Endothelial cell of umbilical vein (primary cell): Measurements from ENCODE around the gene LCAT. TPM values are rescaled to one million over a fixed set of nuclear protein-coding genes. Genes with fewer than 3 reads are reported as not detected.
"Not testable (repeated sequence)": the region's sequence is repeated elsewhere in the genome, so short reads cannot be mapped to it uniquely, and the experiment has no call there.

Experiments
- BruUV-seq: library from RNA; stranded (reverse); fragments of 400-500 nt; replicated peaks from 2 replicates; lab custom pipeline; 2021; lab: Mats Ljungman, UMichigan
- CTCF ChIA-PET: fragments of 300-600, 350-600 bp; sonication (Branson Sonifier 250); formaldehyde crosslinking; loops from one replicate; lab custom pipeline; 2021; ENCODE audit warnings: antibody characterized with exemption, inconsistent platforms; lab: Charles Lee
- POLR2A ChIA-PET: fragments of 300-600, 350-600 bp; sonication (Branson Sonifier 250); formaldehyde crosslinking; loops from one replicate; lab custom pipeline; 2021; ENCODE audit warnings: antibody characterized with exemption, inconsistent platforms; lab: Charles Lee
- DNase-seq: peaks from one replicate; pipeline ENCODE4 v3.0.0-alpha.2; 2011; ENCODE audit warnings: low read depth, low spot score
- FAIRE-seq: peaks from 2 replicates; lab custom pipeline; 2011; peaks lifted over from hg19 to GRCh38; lab: Jason Lieb, UNC
- H2AFZ ChIP-seq: 2 replicates; pipeline ENCODE4 v1.6.0; 2012; ENCODE audit warnings: low read depth, low read length, control low read depth, inconsistent platforms
- H3K27ac ChIP-seq: 2 replicates; pipeline ENCODE4 v1.5.1; 2011; ENCODE audit warnings: low read depth, mild to moderate bottlenecking, control low read depth, low read length, moderate library complexity; ENCODE audit not compliant: insufficient read depth
- H3K27me3 ChIP-seq, 2 experiments: 2 replicates each; pipeline versions ENCODE4 v1.6.0 to v1.6.1; 2011; ENCODE audit warnings: low read length in 2 of 2, mixed read lengths in 1 of 2; ENCODE audit not compliant: control insufficient read depth in 2 of 2, insufficient read depth in 2 of 2
- H3K36me3 ChIP-seq, 2 experiments: 2 replicates in 1 of 2; 3 replicates in 1 of 2; pipeline ENCODE4 v1.5.1; 2011; ENCODE audit warnings: low read length in 2 of 2, mild to moderate bottlenecking in 1 of 2, moderate library complexity in 1 of 2; ENCODE audit not compliant: control insufficient read depth in 2 of 2, insufficient read depth in 2 of 2; ENCODE audit errors: extremely low read depth in 1 of 2
- H3K4me1 ChIP-seq: 3 replicates; pipeline ENCODE4 v1.5.1; 2011; ENCODE audit warnings: mild to moderate bottlenecking, low read length; ENCODE audit not compliant: control insufficient read depth, insufficient read depth; ENCODE audit errors: extremely low read depth
- H3K4me2 ChIP-seq: 2 replicates; pipeline ENCODE4 v1.6.1; 2011; ENCODE audit warnings: low read length, control low read depth, mixed read lengths; ENCODE audit not compliant: insufficient read depth
- H3K4me3 ChIP-seq, 3 experiments: fragments of 200-600 bp in 1 of 3; sonication (generic), shearing (Covaris generic) in 1 of 3; replicated peaks in 1 of 3; 2 replicates each; pipeline ENCODE4 v1.5.1; 2011 to 2016; ENCODE audit warnings: control low read depth in 3 of 3, low read length in 3 of 3, mild to moderate bottlenecking in 2 of 3, inconsistent platforms in 1 of 3, low read depth in 1 of 3, moderate library complexity in 1 of 3; ENCODE audit not compliant: insufficient read depth in 1 of 3
- H3K79me2 ChIP-seq: 2 replicates; pipeline ENCODE4 v1.6.0; 2012; ENCODE audit warnings: low read length, inconsistent platforms; ENCODE audit not compliant: control insufficient read depth, insufficient read depth
- H3K9ac ChIP-seq: replicated peaks from 2 replicates; pipeline ENCODE3; 2011; ENCODE audit warnings: low read length, control low read depth; ENCODE audit not compliant: insufficient read depth; ENCODE audit errors: extremely low read depth
- H3K9me1 ChIP-seq: replicated peaks from 3 replicates; pipeline ENCODE4 v1.6.0; 2011; ENCODE audit warnings: mild to moderate bottlenecking, low read length; ENCODE audit not compliant: control insufficient read depth, insufficient read depth; ENCODE audit errors: extremely low read depth
- H3K9me3 ChIP-seq: replicated peaks from 2 replicates; pipeline ENCODE4 v1.5.1; 2012; ENCODE audit warnings: low read length, inconsistent platforms; ENCODE audit not compliant: control insufficient read depth, insufficient read depth
- H4K20me1 ChIP-seq: replicated peaks from 2 replicates; pipeline ENCODE3; 2011; ENCODE audit warnings: mild to moderate bottlenecking, low read length; ENCODE audit not compliant: control insufficient read depth, insufficient read depth; ENCODE audit errors: extremely low read depth
- EZH2 ChIP-seq: IDR thresholded peaks from 2 replicates; pipeline ENCODE4 v1.6.1; 2012; ENCODE audit warnings: borderline replicate concordance, low read depth, mild to moderate bottlenecking, moderate library complexity, low read length, inconsistent platforms; ENCODE audit not compliant: severe bottlenecking
- FOS ChIP-seq: IDR thresholded peaks from 2 replicates; pipeline ENCODE4 v1.6.1; 2011; ENCODE audit warnings: mild to moderate bottlenecking, low read length, moderate library complexity, borderline replicate concordance; ENCODE audit not compliant: insufficient read depth
- GATA2 ChIP-seq: IDR thresholded peaks from 2 replicates; pipeline ENCODE4 v1.7.0; 2011; ENCODE audit warnings: low read depth, mild to moderate bottlenecking, moderate library complexity, mixed read lengths, low read length; ENCODE audit not compliant: insufficient read length, insufficient read depth
- JUN ChIP-seq: IDR thresholded peaks from 2 replicates; pipeline ENCODE4 v1.6.1; 2011; ENCODE audit warnings: borderline replicate concordance, low read depth; ENCODE audit not compliant: insufficient read length, insufficient read depth
- MYC ChIP-seq: IDR thresholded peaks from one replicate; pipeline ENCODE4 v1.6.1; 2011; ENCODE audit warnings: mild to moderate bottlenecking, low read depth, low read length
- POLR2A ChIP-seq: IDR thresholded peaks from 2 replicates; pipeline ENCODE4 v1.6.1; 2012; ENCODE audit warnings: low read depth, mild to moderate bottlenecking, control low read depth, low read length
- POLR2AphosphoS5 ChIP-seq: IDR thresholded peaks from 2 replicates; pipeline ENCODE4 v1.6.1; 2012; ENCODE audit warnings: low read depth, mild to moderate bottlenecking, control low read depth, low read length, moderate library complexity; ENCODE audit not compliant: insufficient read depth
- dilution Hi-C: fragments of 300-500 bp; cut with MboI; formaldehyde crosslinking; loops from one replicate; pipeline ENCODE4 v1.15.0; 2019; ENCODE audit warnings: low sequenced_read_pairs; ENCODE audit not compliant: extremely low pct_ligation_motif_present
- intact Hi-C: fragments of 100-400 bp; cut with micrococcal nuclease; formaldehyde crosslinking; loops from one replicate; pipeline ENCODE4 v1.10.0; 2022
- polyA plus RNA-seq, 4 experiments: library from polyadenylated mRNA; depleted of rRNA in 3 of 4; stranded (reverse) in 3 of 4; unstranded in 1 of 4; fragments of >200 nt; gene quantifications; 2 replicates each; pipeline versions ENCODE4 v1.2.1 to v1.2.3, GENCODE V29; 2011 to 2012; ENCODE audit warnings: missing spikeins in 1 of 4
- total RNA-seq: library from RNA; stranded (reverse); gene quantifications from 2 replicates; pipeline ENCODE4 v1.2.3, GENCODE V29; 2021
- TF ChIP-seq, protein P1 (sequence below): IDR thresholded peaks from 2 replicates; pipeline ENCODE4 v1.6.1; 2011; ENCODE audit not compliant: insufficient read depth, insufficient read length
- TF ChIP-seq, protein P2 (sequence below), 2 donors: IDR thresholded peaks; 1 replicate in 1 of 2; 2 replicates in 1 of 2; pipeline ENCODE4 v1.5.1; 2011; ENCODE audit warnings: low read length in 2 of 2, mild to moderate bottlenecking in 2 of 2, moderate library complexity in 2 of 2, control low read depth in 1 of 2, inconsistent platforms in 1 of 2, low read depth in 1 of 2; ENCODE audit not compliant: insufficient read depth in 1 of 2; ENCODE audit errors: extremely low read depth in 1 of 2

Gene LCAT
- total and polyA plus RNA-seq, 2 donors (not counting 3 experiments of a cell fraction or from before 2014, with no cell fraction given) = 22.6 to 46.1 TPM

DNA sequence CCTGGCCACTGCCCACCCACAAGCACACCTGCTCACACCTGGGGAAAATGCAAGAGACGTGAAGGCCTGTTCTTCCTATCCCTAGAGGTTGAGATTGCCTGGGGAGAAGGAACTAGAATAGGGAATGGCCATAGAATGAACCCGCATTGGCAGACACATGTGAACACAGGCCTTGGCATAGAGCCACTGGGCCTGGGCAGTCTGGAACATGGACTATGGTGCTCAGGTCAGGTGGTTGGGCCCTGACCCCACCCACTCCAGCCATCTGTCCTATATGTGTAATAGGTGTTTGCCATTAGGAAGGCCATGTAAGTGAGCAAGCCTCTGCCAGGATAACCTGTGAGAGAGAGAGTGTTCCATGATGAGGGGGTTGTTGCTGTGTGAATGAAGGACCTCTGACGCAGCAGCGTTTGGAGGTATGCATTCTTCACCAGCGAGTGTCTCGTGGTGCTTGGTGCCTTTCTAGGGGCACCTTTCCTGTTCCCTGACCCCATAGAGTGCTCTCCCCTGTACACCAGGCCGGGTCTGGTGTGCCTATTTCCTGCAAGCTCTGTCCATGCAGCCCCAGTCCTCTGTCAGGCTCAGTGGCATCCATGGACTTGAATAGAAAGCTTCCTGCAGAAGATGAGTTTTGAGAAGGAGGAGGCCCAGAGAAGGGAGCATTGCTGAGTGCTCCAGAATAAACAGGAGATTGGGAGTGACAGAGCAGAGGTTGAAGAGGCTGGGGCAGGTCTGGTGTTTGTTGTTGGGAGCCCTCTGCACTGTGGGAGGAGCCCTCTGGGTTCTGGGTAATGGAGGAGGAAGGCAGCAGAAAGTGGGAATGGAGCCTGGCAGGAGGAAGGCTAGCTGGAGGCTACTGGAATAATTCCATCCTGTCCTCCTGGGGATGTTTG lies 27.8 kb downstream of the LCAT start:
- no TSS peak for BruUV-seq
- intact Hi-C loops = no loop called here
- TF ChIP-seq FOS = no peak
- no peak for TF ChIP-seq POLR2AphosphoS5
- TF ChIP-seq, protein P1, sequence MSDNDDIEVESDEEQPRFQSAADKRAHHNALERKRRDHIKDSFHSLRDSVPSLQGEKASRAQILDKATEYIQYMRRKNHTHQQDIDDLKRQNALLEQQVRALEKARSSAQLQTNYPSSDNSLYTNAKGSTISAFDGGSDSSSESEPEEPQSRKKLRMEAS = no peak
- TF ChIP-seq POLR2A = no peak
- no peak for TF ChIP-seq MYC
- TF ChIP-seq GATA2 = no peak
- TF ChIP-seq, protein P2, sequence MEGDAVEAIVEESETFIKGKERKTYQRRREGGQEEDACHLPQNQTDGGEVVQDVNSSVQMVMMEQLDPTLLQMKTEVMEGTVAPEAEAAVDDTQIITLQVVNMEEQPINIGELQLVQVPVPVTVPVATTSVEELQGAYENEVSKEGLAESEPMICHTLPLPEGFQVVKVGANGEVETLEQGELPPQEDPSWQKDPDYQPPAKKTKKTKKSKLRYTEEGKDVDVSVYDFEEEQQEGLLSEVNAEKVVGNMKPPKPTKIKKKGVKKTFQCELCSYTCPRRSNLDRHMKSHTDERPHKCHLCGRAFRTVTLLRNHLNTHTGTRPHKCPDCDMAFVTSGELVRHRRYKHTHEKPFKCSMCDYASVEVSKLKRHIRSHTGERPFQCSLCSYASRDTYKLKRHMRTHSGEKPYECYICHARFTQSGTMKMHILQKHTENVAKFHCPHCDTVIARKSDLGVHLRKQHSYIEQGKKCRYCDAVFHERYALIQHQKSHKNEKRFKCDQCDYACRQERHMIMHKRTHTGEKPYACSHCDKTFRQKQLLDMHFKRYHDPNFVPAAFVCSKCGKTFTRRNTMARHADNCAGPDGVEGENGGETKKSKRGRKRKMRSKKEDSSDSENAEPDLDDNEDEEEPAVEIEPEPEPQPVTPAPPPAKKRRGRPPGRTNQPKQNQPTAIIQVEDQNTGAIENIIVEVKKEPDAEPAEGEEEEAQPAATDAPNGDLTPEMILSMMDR (IDR thresholded peaks at IDR 0.05; ENCODE audit: extremely low read depth in 1 of 2, insufficient read depth in 1 of 2, low read depth in 1 of 2, low read length in 2 of 2) = no peak
- no peak for TF ChIP-seq JUN
- TF ChIP-seq EZH2 = no peak
- no peaks in the 10 kb centered on the region for H3K27me3 ChIP-seq
- dilution Hi-C loops = loop anchor here (25.0 kb wide), 1 partner anchor 229 kb away; no protein-coding TSS in a partner anchor
- H2AFZ ChIP-seq = no peak overlapping the region
- H3K4me3 ChIP-seq = no peak overlapping the region
- ChIA-PET CTCF (interaction anchor here (0.7 to 2.4 kb wide), 7 partner anchors 10 to 243 kb away, joined by 3 to 7 read pairs (median 4); no protein-coding TSS in a partner anchor), POLR2A (no interaction called here)
- no peak overlapping the region for H3K27ac ChIP-seq
- H3K4me2 ChIP-seq = no peak overlapping the region
- H3K4me1 ChIP-seq = no peaks in the 10 kb centered on the region
- FAIRE-seq (no peak), DNase-seq (no peak)
- no peaks in the 10 kb centered on the region for H3K9me1 ChIP-seq
- no peaks in the 10 kb centered on the region for H3K9me3 ChIP-seq
- H4K20me1 ChIP-seq = no peaks in the 10 kb centered on the region
- no peaks in the 10 kb centered on the region for H3K79me2 ChIP-seq
- peaks cover 0 to 17% of the 10 kb centered on the region in 2 experiments for H3K36me3 ChIP-seq
- no peak overlapping the region for H3K9ac ChIP-seq

DNA sequence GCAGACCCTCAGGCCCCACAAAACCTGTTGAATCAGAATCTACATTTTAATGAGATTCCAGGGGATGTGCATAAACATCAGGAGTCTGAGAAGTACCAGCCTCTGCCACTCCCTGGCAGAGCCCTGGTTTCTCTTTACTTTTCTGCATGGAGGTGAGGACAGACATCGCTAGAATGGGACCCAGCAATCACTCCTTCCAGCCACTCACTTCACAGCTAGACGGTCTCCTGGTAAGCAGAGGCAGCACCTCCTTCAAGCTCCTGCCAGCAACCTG lies 28.5 kb downstream of the LCAT start:
- H3K9me3 ChIP-seq, H3K4me3 ChIP-seq, H2AFZ ChIP-seq, H3K27ac ChIP-seq, H3K4me2 ChIP-seq, H3K4me1 ChIP-seq, intact Hi-C loops, H3K27me3 ChIP-seq, BruUV-seq, DNase-seq, H3K9ac ChIP-seq, H4K20me1 ChIP-seq, H3K9me1 ChIP-seq, POLR2A ChIA-PET, H3K79me2 ChIP-seq: not testable (repeated sequence)
- dilution Hi-C loops = loop anchor here (25.0 kb wide), 1 partner anchor 228 kb away; no protein-coding TSS in a partner anchor
- CTCF ChIA-PET = interaction anchor here (0.5 to 2.4 kb wide), 6 partner anchors 11 to 125 kb away, joined by 3 to 7 read pairs (median 4); no protein-coding TSS in a partner anchor
- peaks cover 0 to 13% of the 10 kb centered on the region in 2 experiments for H3K36me3 ChIP-seq
- peak; percentile 8 for FAIRE-seq
